Tibial nerve (tissue), 4 donors: ENCODE results near the gene C3orf18. TPM values are rescaled to one million over a fixed set of nuclear protein-coding genes. Genes with fewer than 3 reads are reported as not detected.

Experiments used
- DNase-seq, 2 donors: peaks; one replicate each; pipeline ENCODE4 v3.0.0-alpha.2; 2019; ENCODE audit warnings: low spot score in 2 of 2
- H3K27ac ChIP-seq, 4 donors: fragments of 200-600 bp; sonication (generic) in 3 of 4; one replicate each; pipeline ENCODE4 v1.5.1; 2017 to 2019; ENCODE audit warnings: mild to moderate bottlenecking in 1 of 4
- H3K27me3 ChIP-seq, 2 donors: fragments of 200-600 bp; sonication (generic) in 1 of 2; one replicate each; pipeline versions ENCODE4 v1.5.1 to v1.6.0; 2017 to 2019
- H3K36me3 ChIP-seq, 3 donors: fragments of 200-600 bp; sonication (generic); one replicate each; pipeline ENCODE4 v1.5.1; 2018 to 2019
- H3K4me1 ChIP-seq, 4 donors: fragments of 200-600 bp; sonication (generic) in 3 of 4; one replicate each; pipeline ENCODE4 v1.5.1; 2017 to 2019
- H3K4me3 ChIP-seq, 4 donors: fragments of 200-600 bp; sonication (generic) in 3 of 4; one replicate each; pipeline ENCODE4 v1.5.1; 2017 to 2019; ENCODE audit warnings: mild to moderate bottlenecking in 1 of 4, moderate library complexity in 1 of 4
- H3K9me3 ChIP-seq, 4 donors: fragments of 200-600 bp; sonication (generic) in 3 of 4; one replicate each; pipeline ENCODE4 v1.5.1; 2017 to 2019
- CTCF ChIP-seq, 5 experiments: fragments of 200-600 bp in 3 of 5; fragments of 450-650 bp in 2 of 5; sonication (generic) in 3 of 5; IDR thresholded peaks; one replicate each; pipeline ENCODE4 v1.5.1; 2016 to 2019; ENCODE audit warnings: antibody characterized with exemption in 5 of 5, mild to moderate bottlenecking in 3 of 5, moderate library complexity in 2 of 5
- EP300 ChIP-seq, 2 donors: sonication (generic); formaldehyde crosslinking; IDR thresholded peaks; one replicate each; pipeline ENCODE4 v1.6.1; 2017; ENCODE audit warnings: antibody characterized with exemption in 2 of 2, mild to moderate bottlenecking in 1 of 2
- POLR2A ChIP-seq, 2 donors: fragments of 450-650 bp; IDR thresholded peaks; one replicate each; pipeline ENCODE4 v1.6.1; 2017; ENCODE audit warnings: antibody characterized with exemption in 2 of 2, mild to moderate bottlenecking in 2 of 2, moderate library complexity in 2 of 2
- WGBS, 2 donors: methylation state at CpG; one replicate each; pipeline ENCODE4 v1.1.5; 2018; 5-methylcytosine and 5-hydroxymethylcytosine counted together
- total RNA-seq, 4 donors: library from RNA; depleted of rRNA; stranded (reverse); fragments of >200 nt; gene quantifications; one replicate each; pipeline ENCODE4 v1.1.0, GENCODE V29; 2016

The C3orf18 gene
- total RNA-seq, 4 donors from 2014 or later: 12.2 to 21.1 (median 19.1) TPM

DNA sequence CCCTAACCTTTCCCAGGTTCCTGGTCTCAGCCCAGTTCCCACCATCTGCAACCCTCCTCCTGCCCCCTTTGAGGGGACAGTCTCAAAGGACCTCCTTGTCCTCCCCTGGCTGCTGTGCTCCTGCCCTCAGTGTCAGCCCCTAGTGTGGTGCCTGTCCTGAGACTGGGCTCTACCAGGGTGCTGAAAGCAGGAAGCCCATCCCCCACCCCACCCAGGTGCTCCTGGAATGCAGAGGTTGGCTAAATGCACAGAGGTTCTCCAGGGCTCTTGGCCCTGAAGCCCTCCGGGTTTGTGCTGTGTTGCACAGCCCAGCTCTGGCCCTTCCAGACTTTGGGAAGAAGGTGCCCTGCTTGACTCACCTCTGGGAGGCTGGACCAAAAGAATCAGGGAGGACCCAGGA, 21.8 kb downstream of the C3orf18 start:
- no peak overlapping the region for H3K4me3 ChIP-seq
- H3K9me3 ChIP-seq: no peaks in the 10 kb centered on the region
- 100% methylated on average over 1 of the region's 1 CpG for WGBS, 2 donors
- H3K27me3 ChIP-seq: no peaks in the 10 kb centered on the region
- no peaks in the 10 kb centered on the region for H3K4me1 ChIP-seq
- no peak for DNase-seq
- H3K36me3 ChIP-seq: no peaks in the 10 kb centered on the region
- TF ChIP-seq EP300 (IDR thresholded peaks at IDR 0.05): no peak
- TF ChIP-seq POLR2A (IDR thresholded peaks at IDR 0.05): no peak
- TF ChIP-seq CTCF (IDR thresholded peaks at IDR 0.05): no peak
- H3K27ac ChIP-seq: no peak overlapping the region

- Histone ChIP-seq H3K27ac (no peak overlapping the region), H3K36me3 (no peaks in the 10 kb centered on the region), H3K9me3 (no peaks in the 10 kb centered on the region), H3K4me3 (no peak overlapping the region), H3K4me1 (no peaks in the 10 kb centered on the region), H3K27me3 (no peaks in the 10 kb centered on the region)
- WGBS, 2 donors: 39 to 50% methylated on average over 2 of the region's 2 CpGs
- peak; percentile 45 to 84 for DNase-seq
- TF ChIP-seq EP300 (IDR thresholded peaks at IDR 0.05) (no peak), CTCF (IDR thresholded peaks at IDR 0.05) (peak; percentile 85 to 92 (median 88)), POLR2A (IDR thresholded peaks at IDR 0.05) (no peak)
Measured at GRCh38 chr3:50542177-50543034, 25.1 kb downstream of the C3orf18 start.

DNA sequence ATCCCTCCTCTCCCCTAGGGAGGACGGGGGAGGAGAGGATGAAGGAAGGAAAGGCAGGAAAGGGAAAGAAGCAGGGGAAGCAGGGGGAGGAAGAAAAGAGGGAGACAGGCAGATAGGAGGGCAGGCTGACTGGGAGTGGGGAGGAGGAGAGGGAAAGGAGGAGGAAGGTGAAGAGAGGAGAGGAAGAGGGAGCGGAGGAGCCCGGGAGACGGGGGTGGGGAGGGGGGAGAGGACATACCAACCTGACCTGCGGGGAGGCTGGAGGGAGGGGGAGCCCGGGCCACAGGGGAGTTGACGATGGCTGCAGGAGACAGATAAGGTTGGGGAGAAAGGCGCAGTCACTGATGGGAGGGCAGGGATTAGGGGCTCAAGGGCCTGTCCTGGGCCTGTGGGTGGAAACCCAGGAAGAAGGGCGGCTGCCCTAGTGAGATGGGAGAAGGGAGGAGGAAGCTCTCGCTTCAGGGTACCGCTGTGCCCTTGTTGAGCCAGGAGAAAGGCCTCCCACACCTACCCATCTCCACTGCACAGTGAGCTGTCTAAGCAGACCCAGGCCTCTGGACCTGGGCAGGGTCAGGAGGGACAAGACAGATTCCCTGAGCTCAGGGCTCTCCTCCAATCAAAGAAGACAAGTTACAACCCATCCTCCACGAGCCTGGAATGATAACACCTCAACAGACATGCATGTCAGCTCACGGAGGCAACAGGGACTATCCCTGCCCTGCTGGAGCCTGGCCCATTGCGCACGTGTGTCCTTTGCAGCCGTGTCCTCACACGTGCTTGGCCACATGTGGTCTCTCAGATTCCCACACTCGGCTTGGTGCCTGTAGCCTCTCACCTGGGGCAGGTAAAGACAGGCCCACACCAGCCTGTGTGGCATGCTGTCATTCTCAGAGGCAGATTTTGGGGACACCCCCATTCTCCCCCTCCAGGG, 27.9 kb downstream of the C3orf18 start:
- TF ChIP-seq POLR2A (IDR thresholded peaks at IDR 0.05) (no peak), CTCF (IDR thresholded peaks at IDR 0.05) (no peak), EP300 (IDR thresholded peaks at IDR 0.05) (no peak)
- Histone ChIP-seq H3K27me3 (no peaks in the 10 kb centered on the region), H3K4me1 (no peaks in the 10 kb centered on the region), H3K36me3 (no peaks in the 10 kb centered on the region), H3K9me3 (no peaks in the 10 kb centered on the region), H3K4me3 (no peak overlapping the region), H3K27ac (no peak overlapping the region)
- WGBS, 2 donors: 47 to 63% methylated on average over 18 of the region's 18 CpGs
- no peak for DNase-seq

DNA sequence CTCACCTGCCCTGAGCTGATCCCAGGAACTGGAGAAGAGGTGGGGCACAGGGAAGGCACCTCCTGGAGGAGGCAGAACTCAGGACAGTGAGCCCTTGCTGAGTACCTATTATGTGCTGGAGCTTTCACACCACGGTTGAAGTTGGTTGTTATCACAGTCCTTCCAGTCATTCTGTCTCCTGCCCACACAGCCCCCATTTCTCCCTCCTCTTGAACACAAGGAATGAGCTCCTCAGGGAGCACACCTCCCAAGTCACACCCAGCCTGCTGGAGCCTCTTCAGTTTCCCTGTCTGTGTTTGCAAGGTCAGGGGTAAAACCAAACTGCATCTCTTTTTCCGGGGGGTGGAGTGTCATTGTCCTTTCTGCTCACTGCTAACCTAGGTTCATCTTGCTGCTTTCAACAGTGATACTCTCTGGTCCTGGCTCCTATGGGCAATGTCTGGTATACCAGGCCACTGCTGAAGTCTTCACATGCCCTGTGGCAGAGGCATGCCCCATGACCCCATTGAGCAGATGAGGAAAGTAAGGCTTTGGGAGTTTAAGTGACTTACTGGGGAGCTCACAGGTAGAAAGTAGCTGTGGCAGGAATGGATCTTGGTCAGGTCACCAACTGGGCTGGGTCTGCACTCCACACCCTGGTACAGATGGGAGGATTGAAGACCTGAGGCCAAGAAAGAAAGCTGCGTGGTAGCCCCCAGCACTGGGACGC, 30.0 kb downstream of the C3orf18 start:
- TF ChIP-seq EP300 (IDR thresholded peaks at IDR 0.05) (no peak), CTCF (IDR thresholded peaks at IDR 0.05) (no peak), POLR2A (IDR thresholded peaks at IDR 0.05) (no peak)
- H3K27me3 ChIP-seq: no peaks in the 10 kb centered on the region
- H3K9me3 ChIP-seq: no peaks in the 10 kb centered on the region
- no peak overlapping the region for H3K27ac ChIP-seq
- 55 to 76% methylated on average over 4 of the region's 4 CpGs for WGBS, 2 donors
- no peak for DNase-seq
- H3K36me3 ChIP-seq: no peaks in the 10 kb centered on the region
- no peak overlapping the region for H3K4me3 ChIP-seq
- H3K4me1 ChIP-seq: peaks cover 0 to 2% (median 0%) of the 10 kb centered on the region in 4 donors
